Activated T-cell treated with anti-CD3 and anti-CD28 coated beads for 48 hours (primary cell): ENCODE measurements around the gene TMEM200B.
"Not testable (repeated sequence)": the region's sequence is repeated elsewhere in the genome, so short reads cannot be mapped to it uniquely, and the experiment has no call there.

ENCODE experiments used
- DNase-seq: peaks from one replicate; pipeline ENCODE4 v3.0.0-alpha.2; 2020; ENCODE audit warnings: low read depth

Gene TMEM200B

DNA sequence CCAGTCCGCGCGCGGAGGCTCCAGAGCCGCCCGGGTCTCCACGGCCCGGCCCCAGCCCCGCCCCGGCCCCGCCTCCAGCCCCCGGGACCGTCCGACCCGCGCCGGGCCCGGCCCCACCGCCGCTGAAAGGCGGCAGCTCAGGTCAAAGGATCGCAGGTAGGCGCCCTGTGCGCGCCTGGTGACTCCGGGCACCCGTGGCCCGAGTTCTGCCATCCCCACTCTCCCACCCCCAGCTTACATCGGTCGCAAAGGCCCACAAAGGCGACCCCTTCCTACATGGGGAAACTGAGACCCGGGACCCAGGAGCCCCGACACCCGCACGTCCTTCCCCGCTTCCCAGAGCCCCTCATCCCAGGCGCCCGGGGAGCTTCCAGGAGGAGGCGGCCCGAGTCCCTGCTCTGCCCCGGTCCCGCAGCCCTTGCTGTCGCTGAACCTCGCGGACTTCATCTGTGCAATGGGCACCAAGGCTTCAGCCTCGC lies at the start of gene TMEM200B:
TMEM200B (minus strand) TSS at position 17 of the 479 bp plus-strand sequence. CDS start 2,075 bp downstream, outside the sequence.
- DNase-seq = no peak

DNA sequence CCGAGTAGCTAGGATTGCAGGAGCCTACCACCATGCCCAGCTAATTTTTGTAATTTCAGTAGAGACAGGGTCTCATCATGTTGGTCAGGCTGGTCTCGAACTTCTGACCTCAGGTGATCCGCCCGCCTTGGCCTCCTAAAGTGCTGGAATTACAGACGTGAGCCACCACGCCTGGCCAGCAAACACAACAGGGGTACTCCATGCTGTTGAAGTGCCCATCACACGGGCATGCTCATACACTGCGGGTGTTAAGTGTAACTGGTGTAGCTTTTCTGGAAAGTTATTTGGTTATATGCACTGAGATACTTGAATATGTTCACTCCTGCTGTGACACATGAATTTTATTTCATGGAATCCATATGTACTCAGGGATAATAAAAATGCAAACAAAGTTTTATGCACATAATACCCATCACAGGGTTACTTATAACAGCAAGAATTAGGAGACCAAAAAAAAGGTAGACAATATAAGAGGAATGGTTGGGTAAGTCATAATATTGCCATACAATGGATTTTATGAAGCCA lies 48.8 kb upstream of the TMEM200B start:
- no peak for DNase-seq

DNA sequence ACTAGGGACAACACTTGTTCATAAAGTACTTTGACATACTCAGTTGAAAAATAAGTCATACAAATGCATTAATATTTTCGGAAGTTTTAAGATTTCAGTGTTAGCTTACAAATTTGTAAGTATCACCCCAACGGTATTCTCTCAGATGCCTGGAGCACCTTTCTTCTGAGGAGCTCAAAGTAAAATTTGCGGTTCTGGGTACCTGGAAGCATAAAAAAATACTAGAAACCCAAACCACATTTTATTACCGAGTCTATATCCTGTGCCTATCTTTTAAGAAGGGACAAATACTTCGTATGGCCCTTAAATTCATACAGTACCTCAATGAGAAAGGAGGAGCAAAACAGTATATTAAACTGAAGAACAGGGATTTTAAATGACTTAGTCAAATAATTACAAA lies 47.8 kb upstream of the TMEM200B start:
- no peak for DNase-seq

DNA sequence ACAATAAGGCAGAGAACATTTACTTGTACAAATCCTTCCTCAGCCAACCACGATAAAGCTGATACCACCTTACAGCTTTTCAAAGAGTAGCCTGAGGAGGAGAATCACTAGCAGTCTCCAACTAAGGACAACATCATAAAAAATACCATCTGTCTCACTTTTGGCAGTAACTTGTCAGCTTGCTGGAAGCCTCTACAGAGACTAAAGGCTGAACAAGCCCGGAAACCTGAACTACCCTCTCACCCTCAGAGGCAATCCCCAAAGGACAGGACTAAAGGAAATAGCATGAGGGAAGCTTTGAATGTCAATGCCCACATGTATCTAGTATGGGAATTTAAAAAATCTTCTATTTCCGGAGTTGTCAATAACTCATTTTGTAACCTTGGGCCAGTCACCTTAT lies 47.4 kb upstream of the TMEM200B start:
- no peak for DNase-seq

DNA sequence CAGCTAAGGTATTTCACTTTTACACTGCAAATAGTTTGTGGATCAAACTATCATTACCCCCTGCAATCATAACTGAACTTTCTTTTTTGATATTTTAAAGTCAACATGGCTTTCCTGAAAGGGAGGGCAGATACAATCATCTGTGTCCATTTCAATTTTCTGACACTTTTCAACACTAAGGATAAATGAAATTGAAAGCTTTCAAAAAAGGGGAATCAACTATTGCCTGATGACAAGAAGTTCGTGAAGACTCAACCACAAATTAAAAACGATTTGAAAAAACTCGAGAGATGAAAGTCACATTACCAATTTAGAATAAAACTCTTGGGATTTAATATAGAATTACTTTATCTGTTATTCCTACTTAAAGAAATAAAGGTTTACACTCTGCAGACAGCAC lies 46.3 kb upstream of the TMEM200B start:
- DNase-seq = no peak

DNA sequence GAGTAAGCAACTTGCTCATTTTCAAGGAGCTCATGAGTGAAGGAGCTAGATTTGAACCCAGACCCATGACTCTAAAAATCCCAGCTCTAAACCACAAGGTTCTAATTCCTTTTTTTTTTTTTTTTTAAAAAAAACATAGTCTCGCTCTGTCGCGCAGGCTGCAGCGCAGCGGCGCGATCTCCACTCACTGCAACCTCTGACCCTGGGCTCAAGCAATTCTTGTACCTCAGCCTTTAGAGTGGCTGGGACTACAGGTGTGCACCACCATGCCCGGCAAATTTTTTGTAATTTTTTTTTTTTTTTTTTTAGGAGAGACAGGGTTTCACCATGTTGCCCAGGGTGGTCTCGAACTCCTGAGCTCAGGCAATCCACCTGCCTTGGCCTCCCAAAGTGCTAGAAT lies 44.2 kb upstream of the TMEM200B start:
- no peak for DNase-seq

DNA sequence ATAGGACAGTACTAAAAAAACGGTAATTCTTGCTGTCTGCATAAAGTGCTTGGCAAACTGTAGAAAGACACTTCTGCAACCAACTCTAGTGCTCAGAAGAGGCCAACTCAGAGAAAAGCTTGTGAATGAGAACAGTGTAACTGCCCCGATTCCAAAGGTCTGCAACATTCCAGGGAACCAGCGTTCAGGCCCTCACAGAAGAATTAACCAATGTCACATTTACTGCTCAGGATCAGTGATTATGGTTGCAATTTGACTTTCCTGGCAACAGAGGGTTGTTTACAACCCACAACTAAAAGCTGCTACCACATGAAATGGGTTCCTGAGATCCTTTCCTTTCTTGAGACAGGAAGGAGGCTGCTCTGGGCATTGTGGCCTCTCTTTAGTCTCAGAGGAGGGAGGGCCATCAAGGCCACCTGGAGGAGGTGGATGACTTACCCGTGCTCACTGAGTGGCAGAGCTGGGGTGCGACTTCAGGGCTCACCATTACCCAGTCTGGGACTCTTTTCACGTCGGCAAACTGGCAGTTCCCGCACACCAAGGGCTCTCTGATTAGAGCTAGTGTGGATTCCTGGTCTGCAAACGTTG lies 42.7 kb upstream of the TMEM200B start:
- DNase-seq = no peak

DNA sequence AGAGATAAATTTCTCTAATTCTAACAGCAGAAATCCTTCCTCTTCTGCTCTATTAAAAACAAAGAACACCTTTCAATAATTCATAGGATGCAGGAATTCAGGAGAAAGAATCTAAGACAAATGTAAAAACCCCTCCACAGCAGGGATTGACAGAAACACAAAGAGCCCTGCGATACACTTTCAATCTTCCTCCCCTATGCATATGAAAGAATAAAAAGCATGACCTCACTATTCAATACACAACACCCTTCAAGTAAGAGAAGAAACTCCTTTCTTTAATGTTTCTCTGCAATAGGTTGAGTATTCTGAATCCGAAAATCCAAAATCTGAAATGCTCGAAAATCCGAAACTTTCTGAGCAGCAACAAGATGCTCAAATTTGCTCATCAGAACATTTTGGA lies 40.9 kb upstream of the TMEM200B start:
- no peak for DNase-seq

DNA sequence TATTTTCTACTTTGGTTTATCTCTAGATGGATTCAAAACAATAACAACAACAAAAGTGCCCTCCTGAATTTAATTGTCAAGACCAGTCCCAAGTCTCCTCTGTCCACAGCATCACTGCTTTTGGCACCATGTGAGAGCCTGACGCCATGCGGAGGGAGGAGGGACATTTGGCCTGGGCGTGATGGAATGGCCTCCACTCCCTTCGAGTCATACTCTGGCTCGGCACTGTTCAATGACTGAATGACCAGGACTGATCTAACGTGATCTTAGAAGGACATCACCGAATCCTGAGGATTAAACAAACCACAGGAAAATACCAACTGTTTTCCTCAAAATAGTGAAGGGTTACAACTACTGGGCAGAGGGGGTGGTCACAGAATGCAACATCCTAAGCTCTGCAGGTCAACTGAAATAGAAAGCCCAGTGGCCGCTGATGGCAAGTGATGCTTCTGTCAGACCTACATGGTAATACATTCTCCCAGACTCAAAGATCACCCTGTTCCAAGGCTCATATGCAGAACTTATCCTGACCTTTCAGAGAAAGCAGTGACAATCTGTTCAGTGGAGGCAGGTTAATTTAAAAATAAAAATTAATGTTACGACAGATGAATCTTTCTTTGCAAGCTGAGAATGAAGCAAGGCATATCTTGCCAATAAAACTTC lies 38.9 kb upstream of the TMEM200B start:
- DNase-seq = no peak

DNA sequence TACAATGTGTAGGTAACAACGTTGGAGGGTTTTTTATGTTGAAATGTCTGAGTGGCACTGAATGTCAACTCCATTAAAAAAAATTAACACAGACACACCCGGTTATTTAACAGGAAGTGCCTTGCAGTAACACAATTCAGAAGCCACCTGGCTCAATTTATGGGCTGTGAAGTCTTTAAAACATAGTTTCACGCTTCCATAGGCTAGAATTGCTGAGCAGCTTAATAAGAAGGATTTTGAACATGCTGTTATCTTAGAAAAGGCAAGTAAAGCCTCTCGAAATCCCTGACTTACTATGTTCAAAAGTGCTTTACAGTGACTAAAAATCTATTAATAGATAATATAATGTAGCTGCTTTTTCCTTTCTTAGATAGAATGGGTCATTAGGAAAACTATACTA lies 38.3 kb upstream of the TMEM200B start:
- no peak for DNase-seq

DNA sequence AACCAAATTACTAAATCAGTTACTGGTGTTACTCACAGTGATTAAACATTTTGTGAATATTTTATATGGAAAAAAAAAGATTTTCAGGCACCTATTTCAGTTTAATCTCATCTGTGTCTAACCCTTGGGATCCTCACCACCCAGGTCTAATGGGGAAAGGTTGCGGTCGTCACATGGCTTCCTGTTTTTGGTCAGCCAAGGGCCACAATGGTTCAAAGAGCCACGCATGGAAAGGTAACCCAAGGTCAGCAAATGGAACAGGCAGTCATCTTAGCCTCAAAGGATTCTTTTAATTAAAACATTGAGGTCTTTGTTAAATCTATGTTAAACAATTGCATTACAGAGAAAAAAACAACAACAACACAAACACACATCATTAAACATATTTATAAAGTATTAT lies 36.1 kb upstream of the TMEM200B start:
- DNase-seq = no peak

DNA sequence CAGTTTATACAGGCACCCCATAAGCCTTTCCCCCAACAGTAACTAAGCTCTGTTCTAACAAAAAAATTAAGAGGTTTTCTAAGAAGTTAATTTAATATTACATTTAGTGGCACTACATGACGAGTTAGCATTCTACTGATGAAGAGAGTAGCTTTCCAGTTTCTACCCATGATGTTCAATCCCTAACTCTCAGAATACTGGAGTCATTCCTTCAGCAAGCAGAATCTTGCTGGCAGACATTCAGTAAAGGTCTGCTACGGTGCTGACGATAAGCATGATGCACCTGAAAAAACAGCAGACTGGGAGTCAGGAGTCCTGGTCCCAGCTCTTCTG lies 33.5 kb upstream of the TMEM200B start:
- DNase-seq = no peak

DNA sequence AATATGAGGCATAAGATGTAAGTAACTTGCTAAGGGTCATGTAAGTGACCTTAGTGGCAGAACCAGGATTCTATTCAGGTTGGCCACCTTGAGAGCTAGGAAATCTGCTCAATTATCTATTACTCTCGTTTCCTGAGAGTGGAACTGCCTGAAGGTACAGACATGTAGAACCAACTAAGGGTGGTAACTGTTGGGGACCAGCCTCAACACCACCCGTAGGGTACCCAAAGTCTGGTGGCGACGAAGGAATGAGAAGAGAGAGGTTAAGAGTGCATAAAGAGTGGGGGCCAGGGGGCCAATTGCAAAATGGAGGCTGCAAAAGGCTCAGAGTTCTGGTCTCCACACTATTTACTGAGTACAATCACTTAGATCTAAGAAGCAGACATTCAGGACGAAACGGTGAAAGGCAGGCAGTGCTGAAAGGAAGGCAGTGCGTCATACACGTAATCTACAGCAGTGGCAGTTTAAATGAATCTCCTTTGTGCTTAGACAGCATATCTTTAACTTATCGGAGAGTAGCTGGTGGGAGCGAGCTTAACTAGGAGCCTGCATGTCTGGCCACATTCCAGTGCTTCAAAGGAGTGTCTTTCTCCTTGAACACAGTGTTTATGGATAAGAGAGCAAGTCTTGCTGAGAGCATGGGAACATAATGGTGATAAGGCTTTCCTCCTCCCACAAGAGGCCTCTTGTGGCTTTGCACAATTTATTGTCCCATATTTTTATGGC lies 33.0 kb upstream of the TMEM200B start:
- no peak for DNase-seq

DNA sequence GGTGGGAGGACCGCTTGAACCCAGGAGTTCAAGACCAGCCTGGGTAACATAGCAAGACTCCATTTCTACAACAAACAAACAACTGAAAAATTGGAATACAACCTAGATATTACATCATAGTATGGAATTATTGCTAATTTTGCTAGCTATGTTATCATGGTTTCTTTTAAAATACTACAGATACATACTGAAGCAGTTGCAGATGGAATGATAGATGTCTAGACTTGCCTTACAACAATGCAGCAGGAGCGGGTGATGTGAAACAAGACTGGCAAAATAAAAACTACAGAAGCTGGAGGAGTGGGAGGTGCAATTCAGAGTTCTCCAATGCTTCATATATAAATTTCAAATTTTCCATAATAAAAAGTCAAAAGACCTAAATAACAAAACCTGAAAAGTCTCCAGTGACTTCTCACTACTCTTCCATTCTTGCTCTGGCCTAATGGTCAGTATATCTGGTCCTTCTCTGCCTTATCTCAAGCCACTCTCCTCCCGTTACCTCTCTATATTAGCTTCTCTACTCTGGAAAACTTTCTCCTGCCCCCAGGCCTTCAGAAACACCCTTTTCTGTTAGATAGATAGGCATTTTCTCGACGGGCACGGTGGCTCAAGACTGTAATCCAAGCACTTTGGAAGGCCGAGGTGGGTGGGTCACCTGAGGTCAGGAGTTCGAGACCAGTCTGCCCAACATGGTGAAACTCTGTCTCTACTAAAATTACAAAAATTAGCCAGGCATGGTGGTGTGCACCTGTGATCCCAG lies 28.5 kb upstream of the TMEM200B start:
- DNase-seq = no peak

DNA sequence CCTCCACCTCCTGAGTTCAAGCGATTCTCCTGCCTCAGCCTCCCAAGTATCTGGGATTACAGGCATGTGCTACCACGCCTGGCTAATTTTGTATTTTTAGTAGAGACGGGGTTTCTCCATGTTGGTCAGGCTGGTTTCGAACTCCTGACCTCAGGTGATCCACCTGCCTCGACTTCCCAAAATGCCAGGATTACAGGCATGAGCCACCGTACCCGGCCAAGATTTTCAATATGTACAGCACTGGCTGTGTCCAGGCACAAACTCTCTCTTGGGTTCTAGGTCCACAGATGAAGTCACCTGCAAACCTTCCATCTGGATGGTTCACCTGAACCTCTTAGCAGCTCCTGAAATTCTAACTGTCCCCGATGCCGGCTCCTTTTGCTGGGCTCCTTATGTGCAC lies 26.6 kb upstream of the TMEM200B start:
- DNase-seq = not testable (repeated sequence)

DNA sequence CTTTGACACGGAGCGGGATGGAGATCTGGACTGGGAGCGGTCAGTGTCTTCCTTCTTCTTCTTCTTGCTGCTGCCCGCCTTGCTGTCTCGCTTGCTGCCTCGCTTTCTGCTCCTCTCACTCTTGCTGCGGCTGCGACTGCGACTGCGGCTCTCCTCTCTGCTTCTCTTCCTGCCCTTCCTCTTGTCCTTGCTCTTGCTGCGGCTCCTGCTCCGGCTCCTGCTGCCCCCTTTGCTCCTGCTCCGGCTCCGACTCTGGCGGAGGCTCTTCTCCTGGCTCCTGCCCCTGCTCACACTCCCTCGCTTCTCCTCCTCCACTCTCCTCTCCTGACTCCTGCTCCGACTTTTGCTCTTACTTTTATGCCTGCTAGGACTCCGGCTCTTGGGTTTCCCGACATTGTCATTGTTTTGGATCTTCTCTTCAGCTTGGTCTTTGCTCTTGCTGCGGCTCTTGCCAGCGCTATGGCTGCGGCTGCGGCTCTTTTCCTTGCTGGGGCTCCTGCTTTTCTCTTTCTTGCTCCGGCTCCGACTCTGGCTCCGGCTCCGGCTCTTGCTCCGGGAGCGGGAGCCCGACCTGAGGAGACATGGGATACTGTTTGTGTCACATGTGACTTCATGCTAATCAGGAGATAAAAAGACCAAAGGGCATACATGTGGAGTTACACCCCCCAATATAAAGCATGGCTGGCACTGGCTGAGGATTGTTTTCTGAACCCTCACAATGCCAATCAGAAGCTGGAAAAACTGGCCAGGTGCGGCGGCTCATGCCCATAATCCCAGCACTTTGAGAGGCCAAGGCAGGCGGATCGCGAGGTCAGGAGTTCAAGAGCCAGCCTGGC lies 25.2 kb upstream of the TMEM200B start:
- DNase-seq = no peak

DNA sequence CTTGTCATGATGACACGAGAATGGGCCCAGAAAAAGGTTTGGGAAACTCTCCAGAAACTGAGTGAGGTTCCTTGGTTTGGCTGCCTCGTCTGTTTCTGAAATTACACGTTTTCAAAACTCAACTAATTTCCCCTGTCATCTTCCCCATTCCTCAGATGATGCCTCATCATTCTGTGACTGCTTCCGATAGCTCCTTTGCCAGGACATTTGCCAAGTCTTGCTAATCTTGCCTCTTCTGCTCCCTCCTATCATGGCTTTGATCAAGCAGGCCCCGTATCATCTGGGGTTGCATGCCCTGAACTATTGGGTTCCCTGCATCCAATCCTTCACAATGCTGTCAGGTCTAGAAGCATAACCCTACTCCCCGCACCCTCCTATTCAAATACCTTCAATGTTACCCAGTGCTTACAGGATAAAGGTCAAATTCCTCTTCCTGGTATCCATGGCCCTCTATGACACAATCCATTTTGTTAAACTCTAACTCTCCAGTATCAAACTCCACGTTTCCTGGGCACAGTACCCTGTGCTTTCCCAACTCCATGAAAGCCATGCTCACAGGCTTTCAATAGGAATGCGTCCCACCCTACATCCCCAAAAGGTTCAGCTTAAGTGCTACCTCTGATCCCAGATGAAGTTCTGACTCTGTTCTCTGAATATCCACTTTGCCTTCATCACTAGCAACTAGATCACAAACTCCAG lies 22.2 kb upstream of the TMEM200B start:
- no peak for DNase-seq

DNA sequence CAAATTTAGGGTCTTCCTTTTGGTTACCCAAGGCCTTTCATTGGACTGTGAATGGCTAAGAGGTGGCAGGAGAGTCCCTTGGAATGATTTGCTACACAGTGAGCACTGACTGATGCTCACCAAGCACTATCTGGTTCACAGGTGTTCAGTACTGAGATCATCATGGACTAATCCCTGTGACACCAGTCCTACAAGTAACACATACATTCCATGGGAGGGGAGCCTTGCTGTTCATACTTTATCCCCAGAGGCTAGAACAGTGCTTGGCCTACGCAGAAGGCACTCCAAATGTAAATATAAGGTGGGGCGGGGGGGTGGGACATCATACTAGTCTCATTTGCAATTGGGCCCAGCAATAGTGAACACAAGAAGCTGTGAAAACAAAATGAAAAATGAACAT lies 20.5 kb upstream of the TMEM200B start:
- DNase-seq = no peak

DNA sequence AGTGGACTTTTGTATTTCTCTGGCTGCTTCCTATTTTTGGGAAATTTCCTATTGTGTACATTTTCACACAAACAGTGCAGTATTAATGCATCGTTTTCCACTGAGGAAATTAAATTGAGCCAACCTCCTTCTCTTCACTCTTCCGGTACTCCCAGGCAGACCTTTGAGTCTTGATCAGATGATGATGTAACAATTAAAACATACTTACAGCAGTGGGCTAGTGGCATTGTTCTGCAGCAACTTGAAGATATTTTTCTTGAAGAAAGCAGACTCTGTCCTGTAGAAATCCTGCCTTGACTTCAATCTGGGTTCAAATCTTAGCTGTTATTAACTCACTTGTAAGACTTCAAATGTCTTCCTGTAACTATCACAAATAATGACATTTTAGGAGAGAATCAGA lies 19.0 kb upstream of the TMEM200B start:
- DNase-seq = no peak

DNA sequence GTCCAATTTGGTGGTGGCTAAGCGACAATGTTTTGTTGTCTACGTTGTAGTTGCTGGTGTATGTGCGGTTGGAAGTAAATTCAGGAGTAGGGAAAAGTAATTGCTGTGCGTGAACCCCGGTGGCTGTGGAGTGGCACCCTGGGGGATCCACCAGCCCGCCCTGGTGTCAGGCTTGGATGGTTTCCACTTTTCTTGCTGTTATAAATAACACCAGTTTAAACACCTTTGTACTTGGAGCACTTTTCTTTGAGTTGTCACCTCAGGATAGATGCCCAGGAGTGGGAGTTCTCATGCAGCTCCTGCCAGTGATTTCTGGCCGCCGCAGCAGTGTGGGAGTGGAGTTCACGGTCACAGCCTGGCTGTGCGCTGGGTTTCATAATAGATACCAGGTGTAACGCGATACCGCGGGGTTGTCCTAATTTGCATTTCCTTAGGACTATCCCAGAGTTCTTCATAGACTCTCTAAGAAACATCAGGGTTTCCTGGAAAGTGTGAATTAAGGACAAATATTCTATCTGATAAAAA lies 12.8 kb upstream of the TMEM200B start:
- DNase-seq = no peak

DNA sequence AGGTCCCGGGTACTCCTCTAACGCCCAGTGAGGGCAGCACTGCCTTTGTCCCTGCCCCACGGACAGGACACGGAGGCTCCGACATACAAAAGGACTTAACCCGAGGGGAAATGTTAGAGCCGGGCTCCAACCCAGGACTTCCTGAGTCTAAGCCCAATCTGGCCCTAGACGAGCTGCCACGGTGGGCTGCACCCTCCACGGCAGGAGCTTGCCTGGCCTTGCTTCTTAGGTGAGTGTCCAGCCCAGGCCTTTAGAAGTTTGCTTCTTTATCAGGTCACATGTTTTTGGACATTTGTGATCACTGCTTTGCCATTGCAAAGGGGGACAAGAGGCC lies 11.0 kb upstream of the TMEM200B start:
- DNase-seq = no peak
